Hematopoietic multipotent progenitor cell treated with erythropoietin and hydrocortisone succinate and interleukin-3 and kit ligand, for 17 days (in vitro differentiated cells): ENCODE data around the gene OR52E2.
"Not testable (repeated sequence)": the region's sequence is repeated elsewhere in the genome, so short reads cannot be mapped to it uniquely, and the experiment has no call there.

ENCODE experiments used
- DNase-seq: peaks from one replicate; pipeline ENCODE4 v3.0.0-alpha.2; 2015; ENCODE audit warnings: low spot score

The OR52E2 gene

DNA sequence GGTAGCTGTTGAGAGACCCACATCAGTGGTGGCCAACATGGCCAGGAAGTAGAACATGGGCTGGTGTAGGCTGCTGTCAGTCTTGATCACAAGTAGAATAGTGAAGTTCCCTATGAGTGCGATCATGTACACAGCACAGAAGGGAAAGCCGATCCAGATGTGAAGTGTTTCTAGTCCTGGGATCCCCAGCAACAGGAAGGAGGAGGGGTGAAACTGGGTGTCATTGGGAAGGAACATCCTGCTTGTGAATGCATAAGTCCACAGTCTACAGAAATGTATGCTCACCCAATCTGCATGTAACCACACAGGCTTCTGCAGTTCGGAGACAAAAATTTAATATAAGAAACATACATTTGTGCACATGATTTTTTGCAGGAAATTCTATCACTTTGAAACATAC, at the start of gene OR52E2:
TSS of gene OR52E2 (minus strand) at position 237 of the 400 bp plus-strand sequence. CDS start at position 237, 0 bp downstream.
- no peak for DNase-seq

DNA sequence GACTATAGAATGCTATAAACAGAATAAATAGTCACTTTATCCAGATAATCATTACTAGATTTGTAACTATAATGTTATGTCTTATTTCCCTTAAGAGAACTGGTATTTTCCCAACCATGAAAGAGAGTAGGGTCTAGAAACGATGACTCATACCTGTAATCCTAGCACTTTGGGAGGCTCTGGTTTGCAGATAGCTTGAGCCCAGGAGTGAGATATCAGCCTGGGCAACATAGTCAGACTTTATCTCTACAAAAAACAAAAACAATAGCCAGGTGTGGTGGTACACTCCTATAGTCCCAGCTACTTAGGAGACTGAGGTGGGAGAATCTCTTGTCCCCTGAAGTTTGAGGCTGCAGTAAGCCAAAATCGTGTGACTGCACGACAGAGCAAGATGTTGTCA, 47.9 kb upstream of the OR52E2 start:
- no peak for DNase-seq

DNA sequence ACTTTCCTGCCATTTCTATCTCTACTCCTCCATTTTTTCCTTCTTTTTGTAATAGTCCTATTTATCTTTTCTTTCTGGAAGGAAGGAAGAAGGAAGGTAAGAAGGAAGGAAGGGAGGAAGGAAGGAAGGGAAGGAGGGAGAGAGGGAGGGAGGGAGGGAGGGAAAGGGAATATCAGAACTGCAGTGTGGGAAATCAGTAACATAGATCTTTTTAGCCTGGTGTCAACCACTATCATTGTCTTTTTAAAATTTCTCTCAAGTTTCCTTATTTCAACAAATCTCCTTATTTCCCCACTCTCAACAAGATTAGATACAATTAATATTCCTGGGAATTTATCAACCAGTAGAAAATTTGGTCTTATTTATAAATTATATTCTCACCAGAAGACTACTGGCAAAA, 43.6 kb upstream of the OR52E2 start:
- DNase-seq, result no peak

DNA sequence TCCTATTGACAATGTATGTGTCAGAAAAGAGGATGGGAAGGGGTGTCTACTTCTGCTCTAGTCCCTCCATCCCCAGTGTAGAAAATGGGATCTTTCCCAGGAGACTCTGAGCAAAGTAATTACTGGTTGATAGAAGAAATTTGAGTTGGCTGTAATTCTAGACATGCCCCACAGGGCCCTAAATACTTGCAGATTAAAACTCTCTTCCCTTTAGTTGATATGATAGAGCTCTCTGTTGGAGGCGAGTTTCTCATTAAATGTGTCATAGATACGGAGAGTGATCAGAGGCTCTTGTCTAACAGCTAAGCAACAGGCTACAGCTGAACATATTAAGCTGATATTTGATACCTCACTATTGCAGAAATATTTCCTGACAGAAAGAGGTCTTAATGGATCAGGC, 42.8 kb upstream of the OR52E2 start:
- DNase-seq, result no peak

DNA sequence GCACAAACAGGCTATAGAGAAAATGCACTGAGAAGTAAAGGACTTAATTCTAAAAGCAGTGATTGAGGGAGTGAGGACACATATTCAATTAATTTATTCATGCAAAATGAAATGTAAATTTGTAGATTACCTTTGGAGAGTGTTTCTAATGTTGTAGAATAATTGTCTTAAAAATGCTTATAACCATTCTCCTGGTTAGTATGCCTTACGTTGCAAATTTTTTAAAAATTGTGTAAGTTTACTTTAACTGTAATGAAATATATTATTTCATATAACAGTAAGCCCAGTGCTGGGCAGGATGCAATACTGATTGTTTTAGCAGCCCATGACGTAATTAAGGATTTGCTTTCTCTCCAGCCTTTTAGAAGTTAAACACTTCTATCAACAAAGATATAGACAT, 36.6 kb upstream of the OR52E2 start:
- no peak for DNase-seq

DNA sequence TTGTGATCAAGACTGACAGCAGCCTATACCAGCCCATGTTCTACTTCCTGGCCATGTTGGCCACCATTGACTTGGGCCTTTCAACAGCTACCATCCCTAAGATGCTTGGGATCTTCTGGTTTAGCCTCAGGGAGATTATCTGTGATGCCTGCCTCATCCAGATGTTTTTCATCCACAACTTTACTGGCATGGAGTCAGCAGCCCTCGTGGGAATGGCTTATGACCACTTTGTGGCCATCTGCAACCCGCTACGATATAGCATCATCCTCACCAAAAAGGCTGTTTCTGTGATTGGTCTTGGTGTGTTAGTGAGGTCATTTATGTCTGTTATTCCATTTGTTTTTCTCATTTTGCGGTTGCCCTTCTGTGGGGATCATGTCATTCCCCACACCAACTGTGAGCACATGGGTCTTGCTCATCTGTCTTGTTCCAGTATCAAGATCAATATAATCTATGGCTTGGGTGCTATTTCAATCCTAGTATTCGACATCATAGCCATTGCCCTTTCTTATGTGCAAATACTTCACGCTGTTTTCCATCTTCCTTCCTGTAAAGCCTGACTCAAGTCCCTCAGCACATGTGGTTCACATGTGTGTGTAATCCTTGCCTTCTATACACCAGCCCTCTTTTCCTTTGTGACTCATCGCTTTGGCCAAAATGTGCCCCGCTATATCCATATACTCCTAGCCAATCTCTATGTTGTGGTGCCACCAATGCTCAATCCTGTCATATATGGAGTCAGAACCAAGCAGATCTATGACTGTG, 33.6 kb upstream of the OR52E2 start:
- DNase-seq, result no peak

DNA sequence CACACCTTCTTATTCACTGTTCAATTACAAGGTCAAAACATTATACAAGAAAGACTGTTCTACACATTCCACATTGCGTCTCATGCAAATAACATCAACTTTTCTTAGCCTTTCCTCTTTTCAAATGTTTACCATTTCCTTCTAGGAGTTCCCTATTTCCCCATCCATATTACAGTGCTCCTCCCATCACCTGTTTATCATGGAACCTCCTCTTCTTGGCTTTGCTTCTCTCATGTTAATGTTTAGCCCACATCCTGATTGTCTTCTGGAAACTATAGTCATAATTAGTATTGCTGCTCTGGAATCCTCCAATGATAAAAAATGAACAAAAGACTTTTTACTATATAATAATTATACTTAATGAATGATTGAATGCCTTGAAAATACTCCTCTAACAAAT, 31.2 kb upstream of the OR52E2 start:
- no peak for DNase-seq

DNA sequence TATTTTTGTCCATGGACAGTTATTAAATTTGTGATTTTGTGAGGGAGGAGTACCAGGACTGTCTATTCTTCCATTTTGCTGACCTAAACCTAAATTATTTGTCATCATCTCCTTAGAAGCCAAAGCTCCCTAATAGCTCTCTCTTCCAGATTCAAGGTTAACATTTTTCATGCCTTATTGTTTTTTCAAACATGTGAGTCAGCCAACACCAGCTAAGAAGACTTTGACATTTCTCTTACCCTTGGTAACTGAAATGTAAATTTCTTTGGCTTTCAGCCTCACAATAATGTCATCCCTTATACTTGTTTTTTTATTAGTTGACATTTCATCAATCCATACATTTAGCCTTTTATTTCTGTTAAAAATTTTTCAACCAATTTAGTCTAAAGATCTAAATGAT, 29.1 kb upstream of the OR52E2 start:
- no peak for DNase-seq

DNA sequence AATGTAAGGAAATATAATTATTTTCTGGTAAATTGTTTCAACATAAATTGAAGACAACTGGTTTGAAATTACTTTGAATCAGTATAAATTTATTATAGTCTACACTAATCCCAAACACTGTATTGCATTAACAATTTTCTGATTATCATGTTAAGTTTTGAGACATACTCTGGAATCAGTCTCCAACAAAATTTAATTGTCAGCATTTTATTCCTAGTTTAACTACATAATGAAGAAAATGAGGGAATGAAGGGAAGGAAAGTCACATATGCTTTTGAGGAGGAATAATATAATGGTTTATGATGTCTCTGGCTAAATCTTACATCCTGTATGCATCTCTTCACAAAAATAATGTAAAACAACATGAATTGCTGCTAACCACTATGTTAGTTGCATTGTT, 24.2 kb upstream of the OR52E2 start:
- no peak for DNase-seq

DNA sequence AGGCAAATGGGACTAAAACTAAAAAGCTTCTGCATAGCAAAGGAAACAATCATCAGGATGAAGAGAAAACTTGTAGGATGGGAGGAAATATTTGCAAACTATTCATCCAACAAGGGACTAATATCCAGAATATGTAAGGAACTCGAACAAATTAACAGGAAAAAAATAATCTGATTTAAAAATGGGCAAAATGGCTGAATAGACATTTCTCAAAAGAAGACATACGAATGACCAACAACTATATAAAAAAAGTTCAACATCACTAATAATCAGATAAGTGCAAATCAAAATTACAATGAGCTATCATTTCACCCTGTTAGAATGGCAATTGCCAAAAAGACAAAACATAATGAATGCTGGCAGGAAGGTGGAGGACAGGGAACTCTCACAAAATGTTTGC, 22.0 kb upstream of the OR52E2 start:
- no peak for DNase-seq

DNA sequence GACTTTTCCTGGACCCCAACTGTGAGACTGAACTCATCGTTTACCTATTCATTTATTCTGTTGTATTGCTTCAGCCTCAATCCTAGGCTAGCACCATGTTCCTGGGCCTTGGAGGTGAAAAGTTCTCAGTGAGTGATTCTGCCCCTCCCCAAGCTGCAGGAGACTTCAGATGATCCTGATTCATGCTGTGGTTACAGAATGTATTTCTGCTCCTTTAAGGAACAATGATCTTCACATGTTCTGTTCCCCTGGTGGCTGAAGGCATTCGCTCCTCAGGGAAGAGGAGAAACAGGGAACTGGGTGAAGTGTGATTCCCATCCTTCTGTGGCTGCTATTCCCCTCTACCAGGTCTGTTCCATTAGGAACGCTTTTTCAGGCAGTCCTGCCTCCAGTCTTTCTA, 12.4 kb upstream of the OR52E2 start:
- no peak for DNase-seq

DNA sequence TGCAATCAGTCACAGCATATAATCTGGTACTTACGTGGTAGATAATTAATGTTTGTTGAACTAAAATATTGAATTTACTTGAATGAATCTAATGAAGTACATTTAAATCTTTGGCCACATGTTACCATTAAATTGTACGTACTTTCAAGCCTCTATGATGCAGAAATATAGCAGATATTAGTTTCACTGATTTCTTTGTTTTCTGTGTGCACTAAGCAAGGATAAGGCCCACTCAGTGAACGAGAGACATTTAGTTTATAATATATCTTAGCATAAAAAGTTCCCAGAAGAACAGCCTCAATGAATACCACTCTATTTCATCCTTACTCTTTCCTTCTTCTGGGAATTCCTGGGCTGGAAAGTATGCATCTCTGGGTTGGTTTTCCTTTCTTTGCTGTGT, 9.8 kb upstream of the OR52E2 start, which contains the start of gene OR52E1:
TSS of gene OR52E1 (plus strand) at position 301 of the 400 bp plus-strand sequence.
- no peak for DNase-seq

DNA sequence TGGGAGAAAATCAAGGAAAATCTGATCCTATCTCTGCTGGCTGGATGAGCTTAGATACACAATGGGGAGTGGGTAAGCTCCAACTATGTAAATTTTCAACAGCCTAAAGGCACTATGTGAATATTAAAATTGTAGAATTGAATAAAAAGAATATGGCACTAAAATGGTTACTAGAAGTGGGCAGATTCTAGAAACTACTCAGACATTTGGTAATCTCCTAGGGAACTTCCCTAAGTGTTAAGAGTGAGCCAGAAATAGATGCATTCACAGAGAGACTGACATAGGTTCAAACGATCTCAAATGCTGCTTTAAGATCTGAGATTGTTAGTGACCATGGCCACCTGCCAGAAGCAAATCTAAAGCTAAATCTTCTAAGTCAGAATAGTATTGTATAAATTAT, 5.6 kb upstream of the OR52E2 start:
- no peak for DNase-seq

DNA sequence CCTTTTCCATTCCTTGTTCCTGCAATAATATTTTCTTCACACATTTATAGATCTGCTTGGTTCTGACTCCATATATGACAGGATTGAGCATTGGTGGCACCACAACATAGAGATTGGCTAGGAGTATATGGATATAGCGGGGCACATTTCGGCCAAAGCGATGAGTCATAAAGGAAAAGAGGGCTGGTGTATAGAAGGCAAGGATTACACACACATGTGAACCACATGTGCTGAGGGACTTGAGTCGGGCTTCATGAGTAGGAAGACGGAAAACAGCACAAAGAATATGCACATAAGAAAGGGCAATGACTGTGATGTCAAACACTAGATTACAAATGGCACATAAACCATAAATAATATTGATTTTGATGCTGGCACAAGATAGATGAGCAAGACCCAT, 748 bp downstream of the OR52E2 start:
- not testable (repeated sequence) for DNase-seq

DNA sequence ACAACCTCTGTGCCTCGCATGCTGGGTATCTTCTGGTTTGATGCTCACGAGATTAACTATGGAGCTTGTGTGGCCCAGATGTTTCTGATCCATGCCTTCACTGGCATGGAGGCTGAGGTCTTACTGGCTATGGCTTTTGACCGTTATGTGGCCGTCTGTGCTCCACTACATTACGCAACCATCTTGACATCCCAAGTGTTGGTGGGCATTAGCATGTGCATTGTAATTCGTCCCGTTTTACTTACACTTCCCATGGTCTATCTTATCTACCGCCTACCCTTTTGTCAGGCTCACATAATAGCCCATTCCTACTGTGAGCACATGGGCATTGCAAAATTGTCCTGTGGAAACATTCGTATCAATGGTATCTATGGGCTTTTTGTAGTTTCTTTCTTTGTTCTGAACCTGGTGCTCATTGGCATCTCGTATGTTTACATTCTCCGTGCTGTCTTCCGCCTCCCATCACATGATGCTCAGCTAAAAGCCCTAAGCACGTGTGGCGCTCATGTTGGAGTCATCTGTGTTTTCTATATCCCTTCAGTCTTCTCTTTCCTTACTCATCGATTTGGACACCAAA, 12.6 kb downstream of the OR52E2 start:
- no peak for DNase-seq

DNA sequence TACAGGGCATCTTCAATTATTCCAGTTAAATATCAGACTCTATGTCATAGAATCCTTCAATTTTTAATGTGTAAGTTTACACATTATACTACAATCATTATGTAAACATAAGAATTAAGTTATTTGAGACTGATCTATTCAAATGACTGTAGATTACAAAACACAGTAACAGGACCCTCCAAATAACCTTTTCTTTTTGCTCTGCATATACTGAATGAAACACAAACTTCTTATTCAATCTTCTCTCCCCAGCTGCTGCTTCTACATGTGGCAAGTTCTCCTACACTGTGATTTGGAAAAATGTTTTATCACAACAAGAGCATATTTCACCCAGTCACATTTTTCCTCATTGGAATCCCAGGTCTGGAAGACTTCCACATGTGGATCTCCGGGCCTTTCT, 13.2 kb downstream of the OR52E2 start, which contains the start of gene OR52J3:
TSS of gene OR52J3 (plus strand) at position 301 of the 400 bp plus-strand sequence. CDS start at position 301, 0 bp downstream.
- no peak for DNase-seq

DNA sequence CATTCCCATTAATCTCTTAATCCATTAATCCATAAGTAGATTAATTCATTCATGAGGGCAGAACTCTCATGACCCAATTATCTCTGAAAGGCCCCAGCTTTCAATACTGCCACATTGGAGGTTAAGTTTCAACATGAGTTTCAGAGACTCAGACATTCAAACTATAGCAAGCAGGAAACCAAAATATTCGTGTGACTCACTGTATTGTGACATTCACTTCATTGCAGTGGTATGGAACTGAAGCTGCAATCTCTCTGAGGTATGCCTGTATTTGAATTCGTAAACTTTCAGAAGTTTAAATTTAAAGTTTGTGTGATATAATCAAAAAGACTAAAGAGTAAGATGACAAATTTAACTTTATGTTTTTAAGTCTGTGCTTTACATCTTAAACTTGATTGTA, 16.0 kb downstream of the OR52E2 start:
- DNase-seq, result no peak

DNA sequence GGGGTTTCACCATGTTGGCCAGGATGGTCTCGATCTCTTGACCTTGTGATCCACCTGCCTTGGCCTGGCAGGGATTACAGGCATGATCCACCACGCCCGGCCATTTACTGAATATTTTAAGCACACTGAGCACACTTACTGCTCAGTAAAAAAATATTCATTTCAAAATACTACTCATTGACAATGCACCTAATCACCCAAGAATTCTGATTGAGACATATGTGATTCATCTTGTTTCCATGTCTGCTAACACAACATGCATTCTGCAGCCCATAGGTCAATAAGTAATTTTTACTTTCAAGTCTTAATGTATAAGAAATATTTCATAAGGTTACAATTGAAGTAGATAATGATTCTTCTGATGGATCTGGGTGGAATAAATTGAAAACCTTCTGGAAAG, 17.3 kb downstream of the OR52E2 start:
- DNase-seq, result no peak

DNA sequence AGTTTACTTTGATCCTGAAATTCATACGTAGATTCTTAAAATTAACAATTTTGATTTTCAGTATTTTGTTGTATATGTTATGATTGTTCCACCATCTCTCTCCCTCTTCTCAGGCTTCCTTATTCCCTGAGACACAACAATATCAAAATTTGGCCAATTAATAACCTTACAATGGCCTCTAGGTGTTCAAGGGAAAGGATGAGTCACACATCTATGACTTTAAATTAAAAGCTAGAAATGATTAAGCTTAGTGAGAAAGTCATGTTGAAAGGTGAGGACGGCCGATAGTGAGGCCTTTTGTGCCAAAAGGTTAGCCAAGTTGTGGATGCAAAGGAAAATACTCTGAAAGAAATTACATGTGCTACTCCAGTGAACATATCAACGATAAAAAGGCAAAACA, 18.6 kb downstream of the OR52E2 start:
- no peak for DNase-seq

DNA sequence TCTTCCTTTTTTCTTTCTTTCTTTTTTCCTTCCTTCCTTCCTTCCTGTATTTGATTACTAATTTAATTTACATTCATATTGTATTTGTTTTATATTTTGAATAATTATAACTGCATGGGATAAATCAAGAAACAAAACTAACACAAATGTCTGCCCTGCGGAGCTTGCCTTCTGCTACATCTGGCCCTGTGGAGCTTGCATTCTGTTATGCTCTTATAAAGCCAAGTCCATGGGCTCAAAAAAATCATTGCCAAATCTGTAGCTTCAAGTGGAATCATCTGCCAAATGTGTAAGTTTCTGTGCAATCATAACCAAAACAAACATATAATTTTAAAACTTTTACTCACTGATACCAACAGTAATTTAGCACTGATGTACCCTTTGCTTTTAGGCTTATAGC, 21.1 kb downstream of the OR52E2 start:
- DNase-seq, result no peak

DNA sequence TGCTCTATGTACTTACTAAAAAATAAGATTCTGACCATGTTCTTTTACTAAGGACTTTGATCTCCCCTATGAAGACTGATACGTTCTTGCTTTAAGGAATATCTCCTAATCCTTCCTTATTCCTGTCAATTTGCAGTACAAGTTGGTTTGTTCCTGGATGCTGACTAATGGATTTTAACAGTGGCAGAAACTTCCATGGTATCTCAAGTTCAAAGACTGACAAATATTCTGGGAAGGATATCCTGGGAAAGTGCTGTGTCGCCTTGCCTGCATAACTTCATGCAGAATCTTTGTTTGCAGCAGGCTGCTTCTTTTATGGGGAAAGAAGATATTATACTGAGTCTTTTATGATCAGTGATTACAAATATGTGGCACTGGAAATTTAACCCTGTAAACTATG, 21.5 kb downstream of the OR52E2 start:
- no peak for DNase-seq

DNA sequence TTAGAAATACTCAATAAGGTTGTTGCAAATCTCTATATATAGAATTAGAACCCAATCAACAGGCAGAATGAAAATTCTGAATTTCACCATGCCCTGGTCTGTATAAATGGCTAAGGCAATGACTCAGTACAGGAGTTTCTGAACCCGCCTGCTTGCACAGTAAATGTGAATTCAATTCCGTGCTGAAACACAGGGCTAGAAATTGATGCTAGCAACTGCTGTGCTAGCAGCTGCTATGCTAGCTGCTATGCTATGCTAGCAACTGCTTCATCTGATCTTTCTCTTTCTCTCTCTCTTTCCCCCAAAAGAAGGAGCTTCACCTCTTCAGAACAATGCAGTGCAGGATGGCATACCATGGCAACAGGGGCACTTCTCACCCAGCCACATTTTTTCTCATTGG, 22.8 kb downstream of the OR52E2 start:
- DNase-seq, result no peak

DNA sequence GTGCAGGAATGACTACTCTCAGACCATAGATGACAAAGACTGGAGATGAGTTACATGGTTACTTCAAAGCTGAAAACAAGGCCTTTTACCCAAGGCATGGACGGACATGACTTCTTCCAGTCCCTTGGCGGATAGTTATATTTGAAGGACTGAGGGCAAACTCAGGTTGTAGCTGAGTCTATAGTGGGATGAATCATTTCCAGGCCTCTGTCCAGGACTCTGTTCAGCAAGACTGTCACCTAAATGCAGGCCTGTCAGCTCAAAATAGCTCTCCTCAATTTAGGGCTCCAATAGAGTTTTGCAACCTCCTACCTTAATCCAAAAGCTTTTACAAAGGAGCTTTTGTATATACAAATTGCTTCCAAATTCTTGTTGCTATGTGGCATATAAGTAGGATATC, 37.4 kb downstream of the OR52E2 start:
- DNase-seq, result no peak

DNA sequence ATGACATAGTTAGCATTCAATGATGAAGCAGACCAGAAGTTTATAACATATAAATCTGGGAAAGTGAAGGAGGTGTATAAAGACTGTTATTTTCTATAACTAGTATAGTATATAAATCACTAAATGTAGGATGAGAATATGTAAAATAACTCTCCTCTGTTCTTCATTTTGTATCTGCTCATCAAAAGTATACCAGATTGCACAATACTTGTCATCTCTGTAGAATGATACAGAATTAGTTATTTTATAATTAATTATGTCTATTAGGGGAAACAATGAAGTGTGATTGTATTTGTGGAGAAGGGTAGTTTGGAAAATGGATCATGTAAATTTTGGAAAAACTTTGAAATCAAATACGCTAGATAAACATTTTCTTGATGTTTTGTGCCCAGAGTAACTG, 46.4 kb downstream of the OR52E2 start:
- DNase-seq, result no peak
